WTC11 (cell line): ENCODE measurements around the gene TM9SF1.

Source experiments
- ATF1 ChIP-seq: sonication (generic); formaldehyde crosslinking; IDR thresholded peaks from 2 replicates; pipeline ENCODE4 v1.8.1; 2023; ENCODE audit warnings: mild to moderate bottlenecking, moderate library complexity, missing genetic modification reagents
- CREM ChIP-seq: sonication (generic); formaldehyde crosslinking; IDR thresholded peaks from 2 replicates; pipeline ENCODE4 v1.8.1; 2022; ENCODE audit warnings: mild to moderate bottlenecking, missing genetic modification reagents, moderate library complexity
- ESRRA ChIP-seq: sonication (generic); formaldehyde crosslinking; IDR thresholded peaks from 2 replicates; pipeline ENCODE4 v1.8.1; 2022; ENCODE audit warnings: mild to moderate bottlenecking, missing genetic modification reagents, borderline replicate concordance
- GRHL2 ChIP-seq: fragments of 250-450 bp; sonication (Bioruptor Pico); IDR thresholded peaks from 2 replicates; pipeline ENCODE4 v1.8.0; 2022; ENCODE audit warnings: mild to moderate bottlenecking, moderate library complexity; ENCODE audit not compliant: insufficient replicate concordance, severe bottlenecking
- NFYB ChIP-seq: sonication (generic); formaldehyde crosslinking; conservative IDR thresholded peaks from 2 replicates; pipeline ENCODE4 v1.8.0; 2022; ENCODE audit warnings: low read depth, missing genetic modification reagents
- RELA ChIP-seq: sonication (generic); formaldehyde crosslinking; IDR thresholded peaks from 2 replicates; pipeline ENCODE4 v1.8.1; 2022; ENCODE audit warnings: missing genetic modification reagents, mild to moderate bottlenecking, borderline replicate concordance
- SP1 ChIP-seq: sonication (generic); formaldehyde crosslinking; conservative IDR thresholded peaks from 2 replicates; pipeline ENCODE4 v1.8.1; 2022; ENCODE audit warnings: missing genetic modification reagents
- TEAD1 ChIP-seq: sonication (generic); formaldehyde crosslinking; IDR thresholded peaks from 2 replicates; pipeline ENCODE4 v1.8.0; 2022; ENCODE audit warnings: mild to moderate bottlenecking, missing genetic modification reagents
- TEAD4 ChIP-seq: sonication (generic); formaldehyde crosslinking; IDR thresholded peaks from 2 replicates; pipeline ENCODE4 v1.8.0; 2022; ENCODE audit warnings: mild to moderate bottlenecking, missing genetic modification reagents
- ZNF219 ChIP-seq: sonication (generic); formaldehyde crosslinking; IDR thresholded peaks from 2 replicates; pipeline ENCODE4 v1.8.0; 2023; ENCODE audit warnings: missing genetic modification reagents, mild to moderate bottlenecking, borderline replicate concordance
- TF ChIP-seq, protein P1 (sequence below): fragments of 200-600 bp; IDR thresholded peaks from 2 replicates; pipeline ENCODE4 v1.8.0; 2022; ENCODE audit warnings: antibody characterized with exemption
- TF ChIP-seq, protein P2 (sequence below): sonication (generic); formaldehyde crosslinking; IDR thresholded peaks from 2 replicates; pipeline ENCODE4 v1.8.0; 2022; ENCODE audit warnings: mild to moderate bottlenecking, missing genetic modification reagents
- TF ChIP-seq, protein P3 (sequence below): sonication (generic); formaldehyde crosslinking; conservative IDR thresholded peaks from 2 replicates; pipeline ENCODE4 v1.8.1; 2023; ENCODE audit warnings: mild to moderate bottlenecking, low read depth, missing genetic modification reagents, moderate library complexity

DNA sequence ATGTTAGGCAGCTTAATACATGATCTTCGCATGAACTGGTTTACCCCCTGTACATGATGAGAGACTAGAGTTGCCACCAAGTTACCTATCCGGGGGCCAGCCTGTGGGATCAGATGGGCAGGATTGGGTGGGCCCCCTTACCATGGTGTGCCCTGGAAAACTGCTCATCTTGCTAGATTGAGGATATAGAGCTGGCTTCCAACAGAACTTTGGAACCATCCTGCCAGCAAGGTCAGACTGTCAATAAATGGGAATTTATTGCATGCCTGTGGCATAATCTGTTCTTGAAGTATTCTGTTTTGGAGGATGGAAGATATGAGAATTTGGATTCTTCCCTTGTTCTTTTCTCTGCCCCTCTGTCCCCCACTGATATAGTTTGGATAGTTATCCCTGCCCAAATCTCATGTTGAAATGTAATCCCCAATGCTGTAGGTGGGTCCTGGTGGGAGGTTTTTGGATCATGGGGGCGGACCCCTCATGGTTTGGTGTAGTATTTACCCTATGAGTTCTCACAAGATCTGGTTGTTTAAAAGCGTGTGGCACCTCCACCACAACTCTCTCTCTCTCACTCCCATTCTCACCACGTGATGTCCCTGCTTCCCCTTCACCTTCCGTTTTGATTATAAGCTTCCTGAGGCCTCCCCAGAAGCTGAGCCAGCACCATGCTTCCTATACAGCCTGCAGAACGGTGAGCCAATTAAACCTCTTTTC, 3.7 kb upstream of the TM9SF1 start:
- TF ChIP-seq, protein P1, sequence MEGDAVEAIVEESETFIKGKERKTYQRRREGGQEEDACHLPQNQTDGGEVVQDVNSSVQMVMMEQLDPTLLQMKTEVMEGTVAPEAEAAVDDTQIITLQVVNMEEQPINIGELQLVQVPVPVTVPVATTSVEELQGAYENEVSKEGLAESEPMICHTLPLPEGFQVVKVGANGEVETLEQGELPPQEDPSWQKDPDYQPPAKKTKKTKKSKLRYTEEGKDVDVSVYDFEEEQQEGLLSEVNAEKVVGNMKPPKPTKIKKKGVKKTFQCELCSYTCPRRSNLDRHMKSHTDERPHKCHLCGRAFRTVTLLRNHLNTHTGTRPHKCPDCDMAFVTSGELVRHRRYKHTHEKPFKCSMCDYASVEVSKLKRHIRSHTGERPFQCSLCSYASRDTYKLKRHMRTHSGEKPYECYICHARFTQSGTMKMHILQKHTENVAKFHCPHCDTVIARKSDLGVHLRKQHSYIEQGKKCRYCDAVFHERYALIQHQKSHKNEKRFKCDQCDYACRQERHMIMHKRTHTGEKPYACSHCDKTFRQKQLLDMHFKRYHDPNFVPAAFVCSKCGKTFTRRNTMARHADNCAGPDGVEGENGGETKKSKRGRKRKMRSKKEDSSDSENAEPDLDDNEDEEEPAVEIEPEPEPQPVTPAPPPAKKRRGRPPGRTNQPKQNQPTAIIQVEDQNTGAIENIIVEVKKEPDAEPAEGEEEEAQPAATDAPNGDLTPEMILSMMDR, result no peak
- no peak for TF ChIP-seq TEAD1 (CRISPR knock-in tag)
- TF ChIP-seq NFYB (CRISPR knock-in tag), result no peak
- TF ChIP-seq, protein P2, sequence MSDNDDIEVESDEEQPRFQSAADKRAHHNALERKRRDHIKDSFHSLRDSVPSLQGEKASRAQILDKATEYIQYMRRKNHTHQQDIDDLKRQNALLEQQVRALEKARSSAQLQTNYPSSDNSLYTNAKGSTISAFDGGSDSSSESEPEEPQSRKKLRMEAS (CRISPR knock-in tag), result no peak
- no peak for TF ChIP-seq RELA (CRISPR knock-in tag)
- no peak for TF ChIP-seq ESRRA (CRISPR knock-in tag)
- no peak for TF ChIP-seq ATF1 (CRISPR knock-in tag)
- TF ChIP-seq TEAD4 (CRISPR knock-in tag), result no peak
- no peak for TF ChIP-seq GRHL2 (CRISPR knock-in tag)
- TF ChIP-seq, protein P3, sequence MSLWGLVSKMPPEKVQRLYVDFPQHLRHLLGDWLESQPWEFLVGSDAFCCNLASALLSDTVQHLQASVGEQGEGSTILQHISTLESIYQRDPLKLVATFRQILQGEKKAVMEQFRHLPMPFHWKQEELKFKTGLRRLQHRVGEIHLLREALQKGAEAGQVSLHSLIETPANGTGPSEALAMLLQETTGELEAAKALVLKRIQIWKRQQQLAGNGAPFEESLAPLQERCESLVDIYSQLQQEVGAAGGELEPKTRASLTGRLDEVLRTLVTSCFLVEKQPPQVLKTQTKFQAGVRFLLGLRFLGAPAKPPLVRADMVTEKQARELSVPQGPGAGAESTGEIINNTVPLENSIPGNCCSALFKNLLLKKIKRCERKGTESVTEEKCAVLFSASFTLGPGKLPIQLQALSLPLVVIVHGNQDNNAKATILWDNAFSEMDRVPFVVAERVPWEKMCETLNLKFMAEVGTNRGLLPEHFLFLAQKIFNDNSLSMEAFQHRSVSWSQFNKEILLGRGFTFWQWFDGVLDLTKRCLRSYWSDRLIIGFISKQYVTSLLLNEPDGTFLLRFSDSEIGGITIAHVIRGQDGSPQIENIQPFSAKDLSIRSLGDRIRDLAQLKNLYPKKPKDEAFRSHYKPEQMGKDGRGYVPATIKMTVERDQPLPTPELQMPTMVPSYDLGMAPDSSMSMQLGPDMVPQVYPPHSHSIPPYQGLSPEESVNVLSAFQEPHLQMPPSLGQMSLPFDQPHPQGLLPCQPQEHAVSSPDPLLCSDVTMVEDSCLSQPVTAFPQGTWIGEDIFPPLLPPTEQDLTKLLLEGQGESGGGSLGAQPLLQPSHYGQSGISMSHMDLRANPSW (CRISPR knock-in tag), result no peak
- TF ChIP-seq CREM (CRISPR knock-in tag), result no peak
- no peak for TF ChIP-seq SP1
- no peak for TF ChIP-seq ZNF219 (CRISPR knock-in tag)
